PC-3 (cell line): ENCODE measurements around the gene HPSE2. TPM values are rescaled to one million over a fixed set of nuclear protein-coding genes. Genes with fewer than 3 reads are reported as not detected.

ENCODE experiments used
- ATAC-seq: fragments of 200-7000 bp; cut with Tn5 transposase; 2 replicates; pipeline ENCODE4 v1.9.1; 2020; ENCODE audit warnings: mild to moderate bottlenecking, moderate library complexity
- BruUV-seq: library from RNA; stranded (reverse); fragments of 400-500 nt; replicated peaks from 2 replicates; lab custom pipeline; 2021; lab: Mats Ljungman, UMichigan
- CTCF ChIA-PET: fragments of 300-600 bp; sonication (Branson Sonifier 250); formaldehyde crosslinking; loops from one replicate; lab custom pipeline; 2022; ENCODE audit warnings: antibody characterized with exemption; lab: Charles Lee
- POLR2A ChIA-PET: fragments of 300-600 bp; sonication (Branson Sonifier 250); formaldehyde crosslinking; loops from one replicate; lab custom pipeline; 2022; ENCODE audit warnings: antibody characterized with exemption; ENCODE audit not compliant: unreplicated experiment; lab: Charles Lee
- DNase-seq: peaks from one replicate; pipeline ENCODE4 v3.0.0-alpha.2; 2015
- H2AFZ ChIP-seq: fragments of 300-600 bp; sonication (generic); 2 replicates; pipeline ENCODE4 v1.6.0; 2016; ENCODE audit warnings: antibody characterized with exemption, low read length
- H3F3A ChIP-seq: fragments of 300-600 bp; sonication (generic); one replicate; pipeline ENCODE4 v1.6.0; 2017; ENCODE audit warnings: antibody characterized with exemption, low read length, control low read depth, mild to moderate bottlenecking; ENCODE audit not compliant: unreplicated experiment
- H3K27ac ChIP-seq: fragments of 300-600 bp; sonication (generic); 2 replicates; pipeline ENCODE4 v1.5.1; 2016; ENCODE audit warnings: mild to moderate bottlenecking, low read length
- H3K27me3 ChIP-seq: fragments of 300-600 bp; sonication (generic); 2 replicates; pipeline ENCODE4 v1.6.1; 2016; ENCODE audit warnings: low read length, mixed read lengths
- H3K36me3 ChIP-seq: fragments of 300-600 bp; sonication (generic); 2 replicates; pipeline ENCODE4 v1.6.1; 2016; ENCODE audit warnings: low read depth, mixed run types, low read length, mixed read lengths
- H3K4me1 ChIP-seq: fragments of 300-600 bp; sonication (generic); 2 replicates; pipeline ENCODE4 v1.5.1; 2016; ENCODE audit warnings: low read length; ENCODE audit not compliant: insufficient read depth
- H3K4me2 ChIP-seq: fragments of 300-600 bp; sonication (generic); 2 replicates; pipeline ENCODE4 v1.6.0; 2016; ENCODE audit warnings: low read length
- H3K4me3 ChIP-seq: fragments of 300-600 bp; sonication (generic); 2 replicates; pipeline ENCODE4 v1.5.1; 2016; ENCODE audit warnings: mild to moderate bottlenecking, low read length, mixed read lengths
- H3K79me2 ChIP-seq: fragments of 300-600 bp; sonication (generic); 2 replicates; pipeline ENCODE4 v1.6.1; 2017; ENCODE audit warnings: low read length, mixed read lengths
- H3K9ac ChIP-seq: fragments of 300-600 bp; sonication (generic); 2 replicates; pipeline ENCODE4 v1.6.0; 2016; ENCODE audit warnings: mild to moderate bottlenecking, low read length
- H3K9me2 ChIP-seq: fragments of 300-600 bp; sonication (generic); replicated peaks from 2 replicates; pipeline ENCODE4 v1.6.1; 2016; ENCODE audit warnings: mixed run types, low read length, mixed read lengths
- H3K9me3 ChIP-seq: fragments of 300-600 bp; sonication (generic); 2 replicates; pipeline ENCODE4 v1.6.1; 2016; ENCODE audit warnings: low read length, mixed read lengths
- H4K20me1 ChIP-seq: fragments of 300-600 bp; sonication (generic); 2 replicates; pipeline ENCODE4 v1.6.1; 2016; ENCODE audit warnings: low read length, mixed read lengths
- EZH2 ChIP-seq: fragments of 300-600 bp; sonication (generic); IDR thresholded peaks from one replicate; pipeline ENCODE4 v1.6.1; 2017; ENCODE audit warnings: antibody characterized with exemption, mild to moderate bottlenecking, low read length; ENCODE audit not compliant: unreplicated experiment
- EZH2phosphoT487 ChIP-seq: fragments of 300-600 bp; sonication (generic); IDR thresholded peaks from 2 replicates; pipeline ENCODE4 v1.6.1; 2018; ENCODE audit warnings: mild to moderate bottlenecking, antibody characterized with exemption, low read length, borderline replicate concordance
- intact Hi-C: fragments of 100-400 bp; cut with micrococcal nuclease; formaldehyde crosslinking; loops from 2 replicates; pipeline ENCODE4 v1.9.0; 2023
- total RNA-seq: library from RNA; depleted of rRNA; stranded (reverse); fragments of >200 nt; gene quantifications from 2 replicates; pipeline ENCODE4 v1.2.3, GENCODE V29; 2014
- TF ChIP-seq, protein P1 (sequence below): fragments of 300-600 bp; sonication (generic); conservative IDR thresholded peaks from 2 replicates; pipeline ENCODE4 v1.5.1; 2017; ENCODE audit warnings: antibody characterized with exemption, low read depth, mild to moderate bottlenecking, low read length

The HPSE2 gene
- total RNA-seq, 1 experiment from 2014 or later: 0.15 TPM

DNA sequence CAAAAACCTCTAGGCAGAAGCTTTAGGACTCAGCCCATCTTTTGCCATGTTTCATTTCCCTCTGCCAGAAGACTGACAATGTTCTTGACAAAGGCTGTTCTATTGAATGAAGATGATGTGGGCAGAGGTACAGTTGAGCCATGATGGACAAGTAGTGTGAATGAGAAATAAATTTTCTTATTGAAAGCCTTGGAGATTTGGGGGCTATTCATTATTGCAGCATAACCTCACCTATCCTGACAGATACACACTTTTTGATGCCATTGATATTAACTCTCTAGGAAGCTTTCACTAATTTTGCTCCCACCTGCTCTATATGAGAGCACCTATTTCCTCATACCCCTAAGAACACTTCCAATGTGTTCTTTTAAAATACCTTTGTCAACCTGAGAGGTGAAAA is 752.0 kb downstream of the HPSE2 start:
- H3K27me3 ChIP-seq: no peaks in the 10 kb centered on the region
- H3K4me1 ChIP-seq: peaks cover 4% of the 10 kb centered on the region
- H3K4me2 ChIP-seq: no peak overlapping the region
- no peak overlapping the region for H2AFZ ChIP-seq
- ATAC-seq (no peak), DNase-seq (no peak)
- H3K79me2 ChIP-seq: no peaks in the 10 kb centered on the region
- TF ChIP-seq EZH2 (no peak), EZH2phosphoT487 (no peak)
- TF ChIP-seq, protein P1, sequence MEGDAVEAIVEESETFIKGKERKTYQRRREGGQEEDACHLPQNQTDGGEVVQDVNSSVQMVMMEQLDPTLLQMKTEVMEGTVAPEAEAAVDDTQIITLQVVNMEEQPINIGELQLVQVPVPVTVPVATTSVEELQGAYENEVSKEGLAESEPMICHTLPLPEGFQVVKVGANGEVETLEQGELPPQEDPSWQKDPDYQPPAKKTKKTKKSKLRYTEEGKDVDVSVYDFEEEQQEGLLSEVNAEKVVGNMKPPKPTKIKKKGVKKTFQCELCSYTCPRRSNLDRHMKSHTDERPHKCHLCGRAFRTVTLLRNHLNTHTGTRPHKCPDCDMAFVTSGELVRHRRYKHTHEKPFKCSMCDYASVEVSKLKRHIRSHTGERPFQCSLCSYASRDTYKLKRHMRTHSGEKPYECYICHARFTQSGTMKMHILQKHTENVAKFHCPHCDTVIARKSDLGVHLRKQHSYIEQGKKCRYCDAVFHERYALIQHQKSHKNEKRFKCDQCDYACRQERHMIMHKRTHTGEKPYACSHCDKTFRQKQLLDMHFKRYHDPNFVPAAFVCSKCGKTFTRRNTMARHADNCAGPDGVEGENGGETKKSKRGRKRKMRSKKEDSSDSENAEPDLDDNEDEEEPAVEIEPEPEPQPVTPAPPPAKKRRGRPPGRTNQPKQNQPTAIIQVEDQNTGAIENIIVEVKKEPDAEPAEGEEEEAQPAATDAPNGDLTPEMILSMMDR: no peak
- ChIA-PET POLR2A (no interaction called here), CTCF (no interaction called here)
- H3K9me3 ChIP-seq: no peaks in the 10 kb centered on the region
- H4K20me1 ChIP-seq: no peaks in the 10 kb centered on the region
- no peaks in the 10 kb centered on the region for H3K9me2 ChIP-seq
- no peak overlapping the region for H3K4me3 ChIP-seq
- no TSS peak for BruUV-seq
- H3K9ac ChIP-seq: no peak overlapping the region
- H3F3A ChIP-seq: no peaks in the 10 kb centered on the region
- H3K36me3 ChIP-seq: no peaks in the 10 kb centered on the region
- no peak overlapping the region for H3K27ac ChIP-seq
- intact Hi-C loops: no loop called here

DNA sequence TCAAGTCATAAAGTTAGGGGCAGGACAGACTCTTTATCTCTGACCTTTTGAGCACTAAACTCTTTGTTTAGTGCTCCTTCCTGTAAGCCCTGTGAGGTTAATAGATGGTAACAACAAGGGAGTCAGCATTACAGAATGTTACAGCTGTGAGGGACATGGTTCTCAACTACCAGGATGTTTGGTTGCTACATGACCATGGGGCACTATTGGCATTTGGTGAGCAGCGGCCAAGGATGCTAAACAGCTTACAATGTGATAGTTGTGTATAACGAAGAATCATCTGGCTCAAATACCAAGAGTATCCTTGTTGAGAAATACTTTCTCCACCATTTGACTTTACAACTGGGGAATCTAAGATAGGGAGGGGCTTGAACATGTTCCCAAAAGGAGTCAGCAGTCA is 753.6 kb downstream of the HPSE2 start:
- no peak for ATAC-seq
- DNase-seq: no peak
- no TSS peak for BruUV-seq
- no peaks in the 10 kb centered on the region for H4K20me1 ChIP-seq
- H3K27me3 ChIP-seq: no peaks in the 10 kb centered on the region
- TF ChIP-seq, protein P1: no peak
- TF ChIP-seq EZH2: no peak
- TF ChIP-seq EZH2phosphoT487: no peak
- no peak overlapping the region for H3K4me2 ChIP-seq
- no peak overlapping the region for H3K27ac ChIP-seq
- H3K9ac ChIP-seq: no peak overlapping the region
- no peaks in the 10 kb centered on the region for H3K9me3 ChIP-seq
- H2AFZ ChIP-seq: no peak overlapping the region
- ChIA-PET CTCF (no interaction called here), POLR2A (no interaction called here)
- no peaks in the 10 kb centered on the region for H3K36me3 ChIP-seq
- intact Hi-C loops: no loop called here
- H3K4me1 ChIP-seq: peaks cover 4% of the 10 kb centered on the region
- H3K4me3 ChIP-seq: no peak overlapping the region
- no peaks in the 10 kb centered on the region for H3K79me2 ChIP-seq
- H3K9me2 ChIP-seq: no peaks in the 10 kb centered on the region
- H3F3A ChIP-seq: no peaks in the 10 kb centered on the region

DNA sequence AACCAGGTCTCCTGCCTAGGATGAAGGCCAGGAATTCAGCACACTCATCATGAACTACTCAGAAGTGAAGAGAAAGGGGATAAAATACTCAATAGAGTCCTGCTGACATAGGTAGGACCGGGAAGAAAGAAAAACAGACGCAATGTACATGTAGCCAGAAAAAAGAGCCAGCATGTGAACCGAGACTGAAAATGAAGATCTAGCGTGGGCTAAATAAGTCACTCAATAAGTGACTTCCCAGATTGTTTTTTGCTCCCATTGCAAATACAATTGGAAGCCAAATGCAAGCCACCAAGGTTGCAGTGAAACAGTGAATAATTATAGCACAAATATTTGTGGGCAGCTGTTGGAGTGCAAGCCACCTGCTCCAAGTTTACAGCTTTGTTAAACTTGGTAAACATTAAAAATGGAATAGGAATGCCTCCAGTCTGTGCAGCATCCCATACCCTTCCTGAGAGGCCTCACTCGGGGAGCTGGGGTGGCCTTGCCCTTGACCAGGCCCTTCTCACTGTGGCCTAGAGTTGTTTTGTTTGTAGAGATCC is 754.2 kb downstream of the HPSE2 start:
- DNase-seq (no peak), ATAC-seq (no peak)
- H2AFZ ChIP-seq: no peak overlapping the region
- no peak overlapping the region for H3K4me2 ChIP-seq
- H3K9me2 ChIP-seq: no peaks in the 10 kb centered on the region
- H4K20me1 ChIP-seq: no peaks in the 10 kb centered on the region
- ChIA-PET CTCF (no interaction called here), POLR2A (no interaction called here)
- no TSS peak for BruUV-seq
- H3K27me3 ChIP-seq: no peaks in the 10 kb centered on the region
- intact Hi-C loops: no loop called here
- TF ChIP-seq, protein P1: no peak
- TF ChIP-seq EZH2phosphoT487: no peak
- TF ChIP-seq EZH2: no peak
- H3K36me3 ChIP-seq: no peaks in the 10 kb centered on the region
- no peaks in the 10 kb centered on the region for H3F3A ChIP-seq
- H3K27ac ChIP-seq: no peak overlapping the region
- H3K79me2 ChIP-seq: no peaks in the 10 kb centered on the region
- no peak overlapping the region for H3K4me3 ChIP-seq
- H3K4me1 ChIP-seq: no peaks in the 10 kb centered on the region; the same call in 1 of the 2 replicates
- H3K9ac ChIP-seq: no peak overlapping the region
- H3K9me3 ChIP-seq: no peaks in the 10 kb centered on the region
